ENCODE data around the gene HMGXB3.
"Not testable (repeated sequence)": the region's sequence is repeated elsewhere in the genome, so short reads cannot be mapped to it uniquely, and the experiment has no call there.

HMGXB3 gene

GRCh38 chr5:150022158-150022531 lies 21.6 kb downstream of the HMGXB3 start:
- DNase-seq (ENCODE audit: low read depth in 2 of 2): no peak

- DNase-seq (ENCODE audit: low read depth in 2 of 2): no peak
Measured at GRCh38 chr5:150022681-150023080, 22.1 kb downstream of the HMGXB3 start.

GRCh38 chr5:150023136-150023535 lies 22.6 kb downstream of the HMGXB3 start:
- no peak for DNase-seq (ENCODE audit: low read depth in 2 of 2)

- DNase-seq (ENCODE audit: low read depth in 2 of 2): no peak
Measured at GRCh38 chr5:150024346-150024984, 23.9 kb downstream of the HMGXB3 start.

GRCh38 chr5:150026682-150027172 lies 26.2 kb downstream of the HMGXB3 start:
- no peak for DNase-seq (ENCODE audit: low read depth in 2 of 2)

- not testable (repeated sequence) for DNase-seq (ENCODE audit: low read depth in 2 of 2)
Measured at GRCh38 chr5:150028047-150028446, 27.5 kb downstream of the HMGXB3 start.

GRCh38 chr5:150033334-150033733 lies 32.8 kb downstream of the HMGXB3 start:
- DNase-seq (ENCODE audit: low read depth in 2 of 2): no peak

- DNase-seq (ENCODE audit: low read depth in 2 of 2): no peak
Measured at GRCh38 chr5:150034662-150035061, 34.1 kb downstream of the HMGXB3 start.

- DNase-seq (ENCODE audit: low read depth in 2 of 2): no peak
Measured at GRCh38 chr5:150035139-150035895, 34.8 kb downstream of the HMGXB3 start.

DNA sequence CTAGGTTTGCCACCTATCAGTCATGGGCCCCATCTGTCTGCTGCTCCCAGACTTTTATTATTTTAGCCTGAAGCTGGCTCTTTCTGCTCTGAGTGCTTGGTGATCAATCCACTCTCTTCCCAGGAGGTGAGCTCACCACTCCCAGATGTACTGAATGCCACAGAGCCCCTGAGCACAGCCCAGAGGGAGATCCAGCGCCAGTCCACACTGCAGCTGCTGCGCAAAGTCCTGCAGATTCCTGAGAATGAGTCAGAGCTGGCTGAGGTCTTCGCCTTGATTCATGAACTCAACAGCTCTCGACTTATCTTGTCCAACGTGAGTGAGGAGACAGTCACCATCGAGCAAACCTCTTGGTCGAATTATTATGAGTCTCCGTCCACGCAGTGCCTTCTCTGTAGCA lies 36.0 kb downstream of the HMGXB3 start:
- DNase-seq (ENCODE audit: low read depth in 2 of 2): no peak

GRCh38 chr5:150038547-150038946 lies 38.0 kb downstream of the HMGXB3 start:
- DNase-seq (ENCODE audit: low read depth in 2 of 2): no peak

DNA sequence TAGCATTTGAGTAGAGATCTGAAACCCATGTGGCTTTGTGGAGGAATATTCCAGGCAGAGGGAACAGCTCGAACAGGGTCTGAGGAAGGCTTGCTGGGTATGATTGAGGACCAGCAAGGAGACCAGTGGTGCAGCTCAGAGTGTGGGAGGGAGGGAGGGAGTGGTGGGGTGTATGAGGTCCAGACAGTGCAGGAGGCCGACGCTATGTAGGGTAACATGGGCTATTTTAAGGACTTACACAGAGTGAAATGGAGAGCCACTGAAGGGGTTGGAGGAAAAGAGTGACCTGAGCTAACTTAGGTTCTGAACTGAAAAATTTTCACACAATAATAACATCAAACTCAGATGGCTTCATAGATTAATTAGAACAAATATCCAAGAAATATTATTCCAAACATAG lies 41.9 kb downstream of the HMGXB3 start:
- no peak for DNase-seq (ENCODE audit: low read depth in 2 of 2)

DNA sequence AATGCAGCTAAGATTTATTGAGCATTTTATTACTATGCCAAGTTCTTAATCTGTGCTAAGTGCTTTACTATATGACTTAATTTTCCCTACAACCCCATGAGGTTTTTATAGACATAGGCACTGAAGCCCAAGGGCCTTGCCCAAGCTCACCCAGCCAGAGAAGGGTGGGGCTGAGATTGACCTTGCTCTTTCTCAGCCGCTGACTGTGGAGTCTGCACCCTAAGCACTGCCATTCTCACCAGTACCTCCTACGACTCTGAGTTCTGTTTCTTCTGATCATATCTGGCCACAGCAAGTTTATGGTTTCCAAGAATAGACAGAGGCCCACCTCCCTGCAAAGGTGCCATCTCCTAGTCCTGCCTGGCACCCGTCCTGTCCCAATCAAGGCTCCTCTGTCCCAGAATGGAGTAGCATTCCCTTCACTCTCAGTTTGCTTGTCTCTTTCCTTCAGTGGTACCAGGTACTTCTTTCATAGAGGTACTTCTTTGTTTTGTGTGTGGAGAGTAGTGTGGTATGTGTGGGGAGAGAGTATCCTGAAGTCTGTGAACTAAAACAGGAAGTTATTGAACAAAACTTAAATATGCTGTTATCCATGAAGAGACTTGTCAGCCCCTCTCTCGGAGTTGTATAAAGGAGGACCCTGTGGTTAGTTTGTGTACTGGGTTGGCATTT lies 43.3 kb downstream of the HMGXB3 start:
- no peak for DNase-seq (ENCODE audit: low read depth in 2 of 2)

DNA sequence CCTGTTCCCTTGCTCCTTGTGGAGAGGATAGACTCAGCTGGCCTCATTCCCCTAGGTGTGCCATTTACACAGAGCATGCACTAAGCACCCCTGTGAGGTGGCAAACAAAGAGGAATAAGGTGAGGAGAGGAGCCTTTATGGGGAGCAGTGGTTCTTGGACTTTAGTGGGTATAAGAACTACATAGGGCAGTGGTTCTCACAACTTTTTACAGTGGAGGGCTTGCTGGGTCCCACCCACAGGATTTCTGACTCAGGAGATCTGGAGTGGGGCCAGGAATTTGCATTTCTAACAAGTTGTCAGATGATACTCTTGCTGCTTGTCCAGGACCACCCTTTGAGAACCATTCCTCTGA lies 43.8 kb downstream of the HMGXB3 start:
- no peak for DNase-seq (ENCODE audit: low read depth in 2 of 2)

DNA sequence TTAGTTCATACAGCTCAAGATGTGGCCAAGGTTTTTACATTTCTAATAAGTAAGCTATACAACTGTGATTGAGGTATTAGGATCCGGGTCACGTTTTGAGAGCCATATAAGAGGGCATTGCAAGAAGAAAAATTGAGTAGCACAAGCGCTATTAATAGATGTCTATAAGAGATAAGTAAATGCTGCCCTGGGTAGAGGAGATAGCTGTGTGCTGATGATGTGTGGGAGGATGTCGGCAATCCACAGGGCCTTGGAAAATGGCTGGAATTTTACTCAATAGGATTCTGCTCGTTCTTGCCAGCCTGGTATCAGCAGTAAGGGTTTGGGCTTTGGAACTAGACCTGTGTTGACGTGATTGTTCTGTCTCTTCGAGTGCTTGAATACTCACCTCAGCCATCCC lies 44.2 kb downstream of the HMGXB3 start:
- no peak for DNase-seq (ENCODE audit: low read depth in 2 of 2)

- no peak for DNase-seq (ENCODE audit: low read depth in 2 of 2)
Measured at GRCh38 chr5:150045549-150045948, 45.0 kb downstream of the HMGXB3 start.

GRCh38 chr5:150046031-150046430 lies 45.5 kb downstream of the HMGXB3 start:
- no peak for DNase-seq (ENCODE audit: low read depth in 2 of 2)

GRCh38 chr5:150050172-150050811 lies 49.8 kb downstream of the HMGXB3 start:
- not testable (repeated sequence) for DNase-seq (ENCODE audit: low read depth in 2 of 2)

DNA sequence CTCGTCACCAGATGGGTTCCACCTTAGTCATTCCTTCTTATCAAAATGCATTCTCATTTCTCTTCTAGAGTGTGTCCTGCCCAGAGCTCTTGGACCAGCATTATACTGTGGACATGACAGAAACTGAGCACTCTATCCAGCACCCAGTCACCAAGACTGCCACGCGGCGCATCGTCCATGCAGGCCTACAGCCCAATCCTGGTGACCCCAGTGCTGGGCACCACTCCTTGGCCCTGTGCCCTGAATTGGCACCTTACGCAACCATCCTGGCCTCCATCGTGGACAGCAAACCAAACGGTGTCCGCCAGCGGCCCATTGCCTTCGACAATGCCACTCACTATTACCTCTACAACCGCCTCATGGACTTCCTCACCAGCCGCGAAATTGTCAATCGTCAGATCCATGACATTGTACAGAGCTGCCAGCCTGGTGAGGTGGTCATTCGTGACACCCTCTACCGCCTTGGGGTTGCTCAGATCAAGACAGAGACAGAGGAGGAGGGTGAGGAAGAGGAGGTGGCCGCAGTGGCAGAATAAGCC lies 51.2 kb downstream of the HMGXB3 start:
- no peak for DNase-seq (ENCODE audit: low read depth in 2 of 2)

DNA sequence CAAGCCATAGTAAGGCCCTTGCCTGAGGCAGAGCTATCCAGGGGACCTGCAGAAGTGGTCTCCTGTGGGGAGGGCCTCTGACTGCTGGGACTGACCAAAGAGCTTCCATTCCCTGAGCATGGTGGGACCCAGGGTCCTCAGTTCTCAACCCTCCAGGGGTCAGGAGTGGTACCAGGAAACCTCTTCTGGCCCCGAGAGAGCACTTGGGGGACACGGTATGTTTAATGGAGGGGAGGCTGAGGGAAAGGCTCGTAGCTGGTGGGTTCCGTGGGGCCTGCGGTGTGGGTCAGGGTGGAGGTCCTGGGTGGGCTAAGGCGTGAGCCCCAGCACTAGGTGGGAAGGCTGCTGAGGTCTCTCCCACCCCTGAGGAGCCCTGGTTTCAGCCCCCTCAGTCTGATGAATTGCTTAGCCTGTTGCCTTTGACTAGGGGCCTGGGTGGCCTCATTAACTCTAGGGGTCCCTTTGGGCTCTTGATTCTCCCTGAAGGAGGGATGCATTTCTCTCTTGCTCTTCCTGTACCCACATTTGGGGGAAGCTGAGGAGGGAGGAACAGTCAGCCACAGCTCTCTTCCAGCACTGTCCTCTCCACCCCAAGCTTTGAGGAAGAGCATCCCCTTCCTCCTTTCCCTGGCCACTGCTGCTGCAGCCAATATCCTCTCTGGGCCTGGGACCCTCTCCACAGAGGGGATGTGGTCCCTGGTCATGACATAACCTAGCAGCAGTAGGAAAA lies 51.9 kb downstream of the HMGXB3 start:
- DNase-seq (ENCODE audit: low read depth in 2 of 2): no peak

GRCh38 chr5:150052956-150053712 lies 52.6 kb downstream of the HMGXB3 start:
- no peak for DNase-seq (ENCODE audit: low read depth in 2 of 2)
